Ishikawa (cell line): Measurements from ENCODE around the gene TOR1AIP2.

Experiments used
- CEBPB ChIP-seq: IDR thresholded peaks from 2 replicates; pipeline ENCODE4 v1.6.1; 2012
- EGR1 ChIP-seq: IDR thresholded peaks from 2 replicates; pipeline ENCODE4 v1.6.1; 2012
- EP300 ChIP-seq: IDR thresholded peaks from 2 replicates; pipeline ENCODE4 v1.6.1; 2012; ENCODE audit warnings: borderline replicate concordance
- FOXM1 ChIP-seq: IDR thresholded peaks from 2 replicates; pipeline ENCODE4 v1.6.1; 2012; ENCODE audit warnings: low read depth, borderline replicate concordance
- RAD21 ChIP-seq: IDR thresholded peaks from 2 replicates; pipeline ENCODE4 v1.6.1; 2012; ENCODE audit warnings: low read depth
- TAF1 ChIP-seq: IDR thresholded peaks from 2 replicates; pipeline ENCODE4 v1.6.1; 2012; ENCODE audit warnings: low read depth, mild to moderate bottlenecking
- TEAD4 ChIP-seq: IDR thresholded peaks from 2 replicates; pipeline ENCODE4 v1.6.1; 2012
- YY1 ChIP-seq: IDR thresholded peaks from 2 replicates; pipeline ENCODE4 v1.6.1; 2012; ENCODE audit warnings: low read depth
- TF ChIP-seq, protein P1 (sequence below): IDR thresholded peaks from 2 replicates; pipeline ENCODE4 v1.6.1; 2012; ENCODE audit warnings: low read depth, mild to moderate bottlenecking
- TF ChIP-seq, protein P2 (sequence below): IDR thresholded peaks from 2 replicates; pipeline ENCODE4 v1.6.1; 2012
- TF ChIP-seq, protein P3 (sequence below): IDR thresholded peaks from 2 replicates; pipeline ENCODE4 v1.6.1; 2012

DNA sequence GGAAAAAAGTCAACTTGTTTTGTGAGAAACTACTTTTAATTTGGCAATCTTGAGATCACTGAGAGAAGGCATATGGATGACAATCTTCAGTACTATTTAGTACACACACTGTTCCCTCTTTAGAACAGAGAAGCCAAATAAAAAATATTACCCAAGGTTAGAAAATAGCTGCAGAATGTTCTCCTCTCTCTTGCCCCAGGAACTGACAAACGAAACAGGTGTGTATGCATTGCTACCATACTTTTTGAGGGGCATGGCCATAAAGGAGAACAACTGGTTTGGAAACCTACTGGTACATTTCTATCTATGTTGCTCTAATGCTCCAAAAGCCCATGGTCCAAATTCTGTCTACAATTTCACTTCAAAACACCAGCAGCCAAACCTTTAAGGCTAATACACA lies 5.7 kb downstream of the TOR1AIP2 start:
- no peak for TF ChIP-seq EP300
- no peak for TF ChIP-seq YY1
- TF ChIP-seq TAF1 = no peak
- TF ChIP-seq, protein P1, sequence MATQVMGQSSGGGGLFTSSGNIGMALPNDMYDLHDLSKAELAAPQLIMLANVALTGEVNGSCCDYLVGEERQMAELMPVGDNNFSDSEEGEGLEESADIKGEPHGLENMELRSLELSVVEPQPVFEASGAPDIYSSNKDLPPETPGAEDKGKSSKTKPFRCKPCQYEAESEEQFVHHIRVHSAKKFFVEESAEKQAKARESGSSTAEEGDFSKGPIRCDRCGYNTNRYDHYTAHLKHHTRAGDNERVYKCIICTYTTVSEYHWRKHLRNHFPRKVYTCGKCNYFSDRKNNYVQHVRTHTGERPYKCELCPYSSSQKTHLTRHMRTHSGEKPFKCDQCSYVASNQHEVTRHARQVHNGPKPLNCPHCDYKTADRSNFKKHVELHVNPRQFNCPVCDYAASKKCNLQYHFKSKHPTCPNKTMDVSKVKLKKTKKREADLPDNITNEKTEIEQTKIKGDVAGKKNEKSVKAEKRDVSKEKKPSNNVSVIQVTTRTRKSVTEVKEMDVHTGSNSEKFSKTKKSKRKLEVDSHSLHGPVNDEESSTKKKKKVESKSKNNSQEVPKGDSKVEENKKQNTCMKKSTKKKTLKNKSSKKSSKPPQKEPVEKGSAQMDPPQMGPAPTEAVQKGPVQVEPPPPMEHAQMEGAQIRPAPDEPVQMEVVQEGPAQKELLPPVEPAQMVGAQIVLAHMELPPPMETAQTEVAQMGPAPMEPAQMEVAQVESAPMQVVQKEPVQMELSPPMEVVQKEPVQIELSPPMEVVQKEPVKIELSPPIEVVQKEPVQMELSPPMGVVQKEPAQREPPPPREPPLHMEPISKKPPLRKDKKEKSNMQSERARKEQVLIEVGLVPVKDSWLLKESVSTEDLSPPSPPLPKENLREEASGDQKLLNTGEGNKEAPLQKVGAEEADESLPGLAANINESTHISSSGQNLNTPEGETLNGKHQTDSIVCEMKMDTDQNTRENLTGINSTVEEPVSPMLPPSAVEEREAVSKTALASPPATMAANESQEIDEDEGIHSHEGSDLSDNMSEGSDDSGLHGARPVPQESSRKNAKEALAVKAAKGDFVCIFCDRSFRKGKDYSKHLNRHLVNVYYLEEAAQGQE = no peak
- no peak for TF ChIP-seq EGR1
- TF ChIP-seq CEBPB = no peak
- TF ChIP-seq FOXM1 = no peak
- TF ChIP-seq TEAD4 = no peak
- TF ChIP-seq, protein P2, sequence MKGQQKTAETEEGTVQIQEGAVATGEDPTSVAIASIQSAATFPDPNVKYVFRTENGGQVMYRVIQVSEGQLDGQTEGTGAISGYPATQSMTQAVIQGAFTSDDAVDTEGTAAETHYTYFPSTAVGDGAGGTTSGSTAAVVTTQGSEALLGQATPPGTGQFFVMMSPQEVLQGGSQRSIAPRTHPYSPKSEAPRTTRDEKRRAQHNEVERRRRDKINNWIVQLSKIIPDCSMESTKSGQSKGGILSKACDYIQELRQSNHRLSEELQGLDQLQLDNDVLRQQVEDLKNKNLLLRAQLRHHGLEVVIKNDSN = no peak
- TF ChIP-seq, protein P3, sequence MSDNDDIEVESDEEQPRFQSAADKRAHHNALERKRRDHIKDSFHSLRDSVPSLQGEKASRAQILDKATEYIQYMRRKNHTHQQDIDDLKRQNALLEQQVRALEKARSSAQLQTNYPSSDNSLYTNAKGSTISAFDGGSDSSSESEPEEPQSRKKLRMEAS = no peak
- TF ChIP-seq RAD21 = no peak
